Neural cell (in vitro differentiated cells): ENCODE results near the gene UHRF1.

Source experiments
- EP300 ChIP-seq: fragments of 450-650 bp; conservative IDR thresholded peaks from 2 replicates; pipeline ENCODE4 v1.6.1; 2014; ENCODE audit warnings: antibody characterized with exemption, mild to moderate bottlenecking, moderate library complexity; ENCODE audit not compliant: poor library complexity, severe bottlenecking
- EZH2 ChIP-seq: fragments of 200-600, 300-800 bp; shearing (Covaris generic), sonication (generic); IDR thresholded peaks from 2 replicates; pipeline ENCODE4 v1.6.1; 2014; ENCODE audit warnings: antibody characterized with exemption, low read length, borderline replicate concordance, mild to moderate bottlenecking; ENCODE audit not compliant: insufficient read depth, poor library complexity, severe bottlenecking
- MXI1 ChIP-seq: fragments of 450-650 bp; conservative IDR thresholded peaks from 2 replicates; pipeline ENCODE4 v1.6.1; 2014; ENCODE audit warnings: antibody characterized with exemption, mild to moderate bottlenecking; ENCODE audit not compliant: poor library complexity, severe bottlenecking
- POLR2AphosphoS5 ChIP-seq: IDR thresholded peaks from 2 replicates; pipeline ENCODE4 v1.6.1; 2012
- RAD21 ChIP-seq: fragments of 450-650 bp; conservative IDR thresholded peaks from 2 replicates; pipeline ENCODE4 v1.6.1; 2014; ENCODE audit warnings: antibody characterized with exemption, mild to moderate bottlenecking, moderate library complexity
- REST ChIP-seq: IDR thresholded peaks from 2 replicates; pipeline ENCODE4 v1.6.1; 2012; ENCODE audit warnings: borderline replicate concordance
- SMC3 ChIP-seq: fragments of 450-650 bp; conservative IDR thresholded peaks from 2 replicates; pipeline ENCODE4 v1.6.1; 2014; ENCODE audit warnings: antibody characterized with exemption, mild to moderate bottlenecking, moderate library complexity; ENCODE audit not compliant: poor library complexity
- TAF1 ChIP-seq: IDR thresholded peaks from 2 replicates; pipeline ENCODE4 v1.6.1; 2012; ENCODE audit warnings: low read depth
- TF ChIP-seq, protein P1 (sequence below): fragments of 450-650 bp; IDR thresholded peaks from 2 replicates; pipeline ENCODE4 v1.5.1; 2014; ENCODE audit warnings: antibody characterized with exemption, mild to moderate bottlenecking, moderate library complexity; ENCODE audit not compliant: poor library complexity, severe bottlenecking

- TF ChIP-seq, protein P1, sequence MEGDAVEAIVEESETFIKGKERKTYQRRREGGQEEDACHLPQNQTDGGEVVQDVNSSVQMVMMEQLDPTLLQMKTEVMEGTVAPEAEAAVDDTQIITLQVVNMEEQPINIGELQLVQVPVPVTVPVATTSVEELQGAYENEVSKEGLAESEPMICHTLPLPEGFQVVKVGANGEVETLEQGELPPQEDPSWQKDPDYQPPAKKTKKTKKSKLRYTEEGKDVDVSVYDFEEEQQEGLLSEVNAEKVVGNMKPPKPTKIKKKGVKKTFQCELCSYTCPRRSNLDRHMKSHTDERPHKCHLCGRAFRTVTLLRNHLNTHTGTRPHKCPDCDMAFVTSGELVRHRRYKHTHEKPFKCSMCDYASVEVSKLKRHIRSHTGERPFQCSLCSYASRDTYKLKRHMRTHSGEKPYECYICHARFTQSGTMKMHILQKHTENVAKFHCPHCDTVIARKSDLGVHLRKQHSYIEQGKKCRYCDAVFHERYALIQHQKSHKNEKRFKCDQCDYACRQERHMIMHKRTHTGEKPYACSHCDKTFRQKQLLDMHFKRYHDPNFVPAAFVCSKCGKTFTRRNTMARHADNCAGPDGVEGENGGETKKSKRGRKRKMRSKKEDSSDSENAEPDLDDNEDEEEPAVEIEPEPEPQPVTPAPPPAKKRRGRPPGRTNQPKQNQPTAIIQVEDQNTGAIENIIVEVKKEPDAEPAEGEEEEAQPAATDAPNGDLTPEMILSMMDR = no peak
- TF ChIP-seq POLR2AphosphoS5 = no peak
- no peak for TF ChIP-seq EP300
- TF ChIP-seq RAD21 = no peak
- TF ChIP-seq EZH2 = no peak
- TF ChIP-seq MXI1 = no peak
- no peak for TF ChIP-seq SMC3
- TF ChIP-seq REST = no peak
- TF ChIP-seq TAF1 = no peak
Observed at GRCh38 chr19:4930664-4931063, 21.4 kb downstream of the UHRF1 start.
